ENCODE measurements around the gene COX8C.

DNA sequence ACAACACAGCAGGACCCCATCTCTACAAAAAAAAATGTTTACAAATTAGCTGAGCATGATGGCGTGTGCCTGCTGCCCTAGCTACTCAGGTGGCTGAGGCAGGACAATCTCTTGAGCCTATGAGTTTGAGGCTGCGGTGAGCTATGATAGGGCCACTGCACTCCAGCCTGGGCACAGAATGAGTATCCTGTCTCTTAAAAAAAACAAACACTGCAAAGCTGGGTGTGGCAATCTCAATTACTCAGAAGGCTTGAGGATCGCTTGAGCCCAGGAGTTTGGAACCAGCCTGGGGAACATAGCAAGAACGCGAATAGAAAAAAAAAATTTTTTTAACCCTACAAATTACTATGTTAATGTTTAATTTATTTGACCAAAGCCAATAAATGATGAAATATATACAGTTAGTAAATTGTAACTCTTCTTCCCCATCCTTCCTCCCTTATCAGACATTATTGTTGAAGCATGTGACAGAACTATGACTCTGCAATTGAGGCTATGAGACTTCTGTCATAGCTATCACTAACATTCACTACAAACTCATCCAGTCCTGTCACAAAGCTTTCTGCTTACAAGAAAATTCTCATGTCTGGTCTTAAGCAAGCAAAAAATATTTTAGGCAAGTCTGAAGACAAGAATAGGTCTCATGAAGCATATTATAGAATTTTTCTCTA is 23.9 kb upstream of the COX8C start:
- TF ChIP-seq, protein P1, sequence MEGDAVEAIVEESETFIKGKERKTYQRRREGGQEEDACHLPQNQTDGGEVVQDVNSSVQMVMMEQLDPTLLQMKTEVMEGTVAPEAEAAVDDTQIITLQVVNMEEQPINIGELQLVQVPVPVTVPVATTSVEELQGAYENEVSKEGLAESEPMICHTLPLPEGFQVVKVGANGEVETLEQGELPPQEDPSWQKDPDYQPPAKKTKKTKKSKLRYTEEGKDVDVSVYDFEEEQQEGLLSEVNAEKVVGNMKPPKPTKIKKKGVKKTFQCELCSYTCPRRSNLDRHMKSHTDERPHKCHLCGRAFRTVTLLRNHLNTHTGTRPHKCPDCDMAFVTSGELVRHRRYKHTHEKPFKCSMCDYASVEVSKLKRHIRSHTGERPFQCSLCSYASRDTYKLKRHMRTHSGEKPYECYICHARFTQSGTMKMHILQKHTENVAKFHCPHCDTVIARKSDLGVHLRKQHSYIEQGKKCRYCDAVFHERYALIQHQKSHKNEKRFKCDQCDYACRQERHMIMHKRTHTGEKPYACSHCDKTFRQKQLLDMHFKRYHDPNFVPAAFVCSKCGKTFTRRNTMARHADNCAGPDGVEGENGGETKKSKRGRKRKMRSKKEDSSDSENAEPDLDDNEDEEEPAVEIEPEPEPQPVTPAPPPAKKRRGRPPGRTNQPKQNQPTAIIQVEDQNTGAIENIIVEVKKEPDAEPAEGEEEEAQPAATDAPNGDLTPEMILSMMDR (IDR thresholded peaks at IDR 0.05): no peak
- no peak for TF ChIP-seq ZFX (IDR thresholded peaks at IDR 0.05; ENCODE audit: borderline replicate concordance)

All from 22Rv1 (cell line).